Ascending aorta (tissue), 2 donors: Measurements from ENCODE around the gene EFNA4. TPM values are rescaled to one million over a fixed set of nuclear protein-coding genes. Genes with fewer than 3 reads are reported as not detected.

Experiments used
- DNase-seq, 2 donors: peaks; one replicate each; pipeline ENCODE4 v3.0.0-alpha.2; 2019; ENCODE audit warnings: low spot score in 2 of 2
- H3K27ac ChIP-seq, 2 donors: fragments of 200-600 bp; sonication (generic); one replicate each; pipeline ENCODE4 v1.5.1; 2016 to 2017; ENCODE audit warnings: mild to moderate bottlenecking in 1 of 2
- H3K27me3 ChIP-seq: fragments of 200-600 bp; sonication (generic); one replicate; pipeline ENCODE4 v1.5.1; 2017
- H3K36me3 ChIP-seq, 2 donors: fragments of 200-600 bp; sonication (generic); one replicate each; pipeline ENCODE4 v1.5.1; 2016
- H3K4me1 ChIP-seq, 2 donors: fragments of 200-600 bp; sonication (generic); one replicate each; pipeline ENCODE4 v1.5.1; 2016 to 2017; ENCODE audit warnings: mild to moderate bottlenecking in 1 of 2
- H3K4me3 ChIP-seq, 2 donors: fragments of 200-600 bp; sonication (generic); one replicate each; pipeline ENCODE4 v1.5.1; 2016 to 2017; ENCODE audit warnings: mild to moderate bottlenecking in 1 of 2
- H3K9me3 ChIP-seq, 2 donors: fragments of 200-600 bp; sonication (generic); one replicate each; pipeline ENCODE4 v1.5.1; 2016
- intact Hi-C: fragments of 100-400 bp; cut with DNase I; formaldehyde crosslinking; loops from one replicate; pipeline ENCODE4 v1.15.1; 2023
- total RNA-seq: library from RNA; depleted of rRNA; stranded (reverse); fragments of >200 nt; gene quantifications from one replicate; pipeline ENCODE4 v1.1.0, GENCODE V29; 2016
- TF ChIP-seq, protein P1 (sequence below), 3 experiments: fragments of 200-600 bp in 2 of 3; fragments of 450-650 bp in 1 of 3; sonication (generic) in 2 of 3; IDR thresholded peaks; one replicate each; pipeline ENCODE4 v1.5.1; 2016 to 2019; ENCODE audit warnings: antibody characterized with exemption in 3 of 3, mild to moderate bottlenecking in 1 of 3, moderate library complexity in 1 of 3

EFNA4 gene
- total RNA-seq, 1 donor from 2014 or later = 11.2 TPM

DNA sequence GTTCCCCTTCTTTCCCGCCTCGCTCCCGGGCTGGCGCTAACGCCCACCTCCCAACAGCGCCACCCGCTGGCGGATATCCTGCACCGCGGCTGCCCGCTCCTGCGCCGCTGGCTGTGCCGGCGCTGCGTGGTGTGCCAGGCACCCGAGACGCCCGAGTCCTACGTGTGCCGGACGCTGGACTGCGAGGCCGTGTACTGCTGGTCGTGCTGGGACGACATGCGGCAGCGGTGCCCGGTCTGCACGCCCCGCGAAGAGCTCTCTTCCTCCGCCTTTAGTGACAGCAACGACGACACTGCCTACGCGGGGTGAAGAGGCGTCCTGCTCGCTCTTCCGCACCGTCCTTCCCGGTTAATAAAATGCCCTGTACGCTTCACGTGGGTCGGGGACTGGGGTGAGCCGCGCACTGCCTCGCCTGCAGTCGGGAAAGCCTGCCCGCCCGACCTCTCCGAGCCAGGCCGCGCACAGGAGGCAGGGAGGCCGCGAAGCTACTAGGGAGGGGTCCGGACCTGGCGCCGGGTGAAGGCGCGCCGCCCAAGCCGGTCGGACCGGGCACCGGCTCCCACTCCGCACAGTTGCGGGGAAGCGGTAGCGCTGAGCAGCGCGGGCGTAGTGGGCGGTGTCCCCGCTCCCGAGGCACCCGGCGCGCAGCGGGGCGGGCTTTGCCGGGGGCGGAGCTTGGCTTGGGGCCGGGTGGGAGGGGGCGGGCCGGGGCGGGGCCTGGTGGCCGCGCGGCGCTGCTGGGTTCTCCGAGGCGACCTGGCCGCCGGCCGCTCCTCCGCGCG is 12.8 kb upstream of the EFNA4 start, which contains the start of gene ADAM15:
Gene ADAM15 (plus strand): TSS at position 757 of the 782 bp plus-strand sequence. CDS start 71 bp downstream, outside the sequence.
- no peaks in the 10 kb centered on the region for H3K27me3 ChIP-seq
- H3K4me1 ChIP-seq = peaks cover 0 to 20% of the 10 kb centered on the region in 2 donors
- H3K4me3 ChIP-seq = peak within 1 kb of the TSS; percentile 69 to 80
- intact Hi-C loops = loop anchor here (2.0 to 5.0 kb wide), 4 partner anchors 34 to 493 kb away; partner anchors contain the start of genes CKS1B, UBE2Q1 and ZBTB7B
- H3K36me3 ChIP-seq = peaks cover 4 to 14% of the 10 kb centered on the region in 2 donors
- H3K9me3 ChIP-seq = no peaks in the 10 kb centered on the region
- DNase-seq = peak in 1 of 2 donors; percentile 90
- TF ChIP-seq, protein P1, sequence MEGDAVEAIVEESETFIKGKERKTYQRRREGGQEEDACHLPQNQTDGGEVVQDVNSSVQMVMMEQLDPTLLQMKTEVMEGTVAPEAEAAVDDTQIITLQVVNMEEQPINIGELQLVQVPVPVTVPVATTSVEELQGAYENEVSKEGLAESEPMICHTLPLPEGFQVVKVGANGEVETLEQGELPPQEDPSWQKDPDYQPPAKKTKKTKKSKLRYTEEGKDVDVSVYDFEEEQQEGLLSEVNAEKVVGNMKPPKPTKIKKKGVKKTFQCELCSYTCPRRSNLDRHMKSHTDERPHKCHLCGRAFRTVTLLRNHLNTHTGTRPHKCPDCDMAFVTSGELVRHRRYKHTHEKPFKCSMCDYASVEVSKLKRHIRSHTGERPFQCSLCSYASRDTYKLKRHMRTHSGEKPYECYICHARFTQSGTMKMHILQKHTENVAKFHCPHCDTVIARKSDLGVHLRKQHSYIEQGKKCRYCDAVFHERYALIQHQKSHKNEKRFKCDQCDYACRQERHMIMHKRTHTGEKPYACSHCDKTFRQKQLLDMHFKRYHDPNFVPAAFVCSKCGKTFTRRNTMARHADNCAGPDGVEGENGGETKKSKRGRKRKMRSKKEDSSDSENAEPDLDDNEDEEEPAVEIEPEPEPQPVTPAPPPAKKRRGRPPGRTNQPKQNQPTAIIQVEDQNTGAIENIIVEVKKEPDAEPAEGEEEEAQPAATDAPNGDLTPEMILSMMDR (IDR thresholded peaks at IDR 0.05) = peak; percentile 87 to 97 (median 88)
- H3K27ac ChIP-seq = peak within 1 kb of the TSS; percentile 83 to 86

DNA sequence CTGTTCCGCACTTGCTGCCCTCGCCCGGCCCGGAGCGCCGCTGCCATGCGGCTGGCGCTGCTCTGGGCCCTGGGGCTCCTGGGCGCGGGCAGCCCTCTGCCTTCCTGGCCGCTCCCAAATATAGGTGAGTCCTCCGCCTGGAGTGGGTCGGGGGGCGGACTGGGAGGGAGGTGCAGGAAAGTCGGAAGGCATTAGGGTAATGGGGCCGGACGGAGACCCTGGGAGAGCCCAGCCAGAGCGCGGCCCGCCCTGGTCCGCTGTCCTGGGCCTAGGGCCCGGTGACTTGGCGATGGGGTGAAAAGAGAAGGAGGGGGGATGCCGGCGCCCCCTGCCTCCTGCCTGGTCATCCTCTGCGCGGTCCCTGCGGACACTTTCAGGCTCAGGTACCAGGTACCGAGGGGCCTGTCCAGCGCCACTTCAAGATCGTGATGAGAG is 12.2 kb upstream of the EFNA4 start:
- H3K4me1 ChIP-seq = peaks cover 0 to 20% of the 10 kb centered on the region in 2 donors
- TF ChIP-seq, protein P1 (IDR thresholded peaks at IDR 0.05) = no peak
- intact Hi-C loops = loop anchor here (2.0 to 5.0 kb wide), 4 partner anchors 33 to 494 kb away; partner anchors contain the start of genes CKS1B, UBE2Q1 and ZBTB7B
- H3K27me3 ChIP-seq = no peaks in the 10 kb centered on the region
- H3K36me3 ChIP-seq = peaks cover 10 to 21% of the 10 kb centered on the region in 2 donors
- peak overlapping the region; percentile 69 to 80 for H3K4me3 ChIP-seq
- no peaks in the 10 kb centered on the region for H3K9me3 ChIP-seq
- peak overlapping the region; percentile 83 to 86 for H3K27ac ChIP-seq
- DNase-seq = no peak

- peaks cover 13 to 26% of the 10 kb centered on the region in 2 donors for H3K36me3 ChIP-seq
- intact Hi-C loops = loop anchor here (2.0 to 5.0 kb wide), 4 partner anchors 33 to 495 kb away; partner anchors contain the start of genes CKS1B, UBE2Q1 and ZBTB7B
- H3K27ac ChIP-seq = peak overlapping the region; percentile 83 to 86
Observed at GRCh38 chr1:155051777-155052398, 11.7 kb upstream of the EFNA4 start.

GRCh38 chr1:155052439-155053395 is 10.8 kb upstream of the EFNA4 start:
- TF ChIP-seq, protein P1 (IDR thresholded peaks at IDR 0.05) = peak in 2 of 3 experiments; percentile 10 to 29

More at GRCh38 chr1:155051777-155052398, 11.7 kb upstream of the EFNA4 start:
- Histone ChIP-seq H3K4me1 (peaks cover 0 to 20% of the 10 kb centered on the region in 2 donors), H3K27me3 (no peaks in the 10 kb centered on the region), H3K9me3 (no peaks in the 10 kb centered on the region), H3K4me3 (peak overlapping the region; percentile 69 to 80)
- DNase-seq = peak in 1 of 2 donors; percentile 81
- TF ChIP-seq, protein P1 (IDR thresholded peaks at IDR 0.05) = no peak

More at GRCh38 chr1:155052439-155053395, 10.8 kb upstream of the EFNA4 start:
- peaks cover 21 to 34% of the 10 kb centered on the region in 2 donors for H3K36me3 ChIP-seq
- H3K27ac ChIP-seq = peak overlapping the region; percentile 8 to 83
- DNase-seq = no peak
- intact Hi-C loops = loop anchor here (5.0 kb wide), 1 partner anchor 495 kb away; the partner anchor contains the start of gene UBE2Q1
- H3K9me3 ChIP-seq = no peaks in the 10 kb centered on the region
- peaks cover 0 to 20% of the 10 kb centered on the region in 2 donors for H3K4me1 ChIP-seq
- no peaks in the 10 kb centered on the region for H3K27me3 ChIP-seq
- peak overlapping the region; percentile 69 to 80 for H3K4me3 ChIP-seq
